ENCODE data around the gene RNH1.

DNA sequence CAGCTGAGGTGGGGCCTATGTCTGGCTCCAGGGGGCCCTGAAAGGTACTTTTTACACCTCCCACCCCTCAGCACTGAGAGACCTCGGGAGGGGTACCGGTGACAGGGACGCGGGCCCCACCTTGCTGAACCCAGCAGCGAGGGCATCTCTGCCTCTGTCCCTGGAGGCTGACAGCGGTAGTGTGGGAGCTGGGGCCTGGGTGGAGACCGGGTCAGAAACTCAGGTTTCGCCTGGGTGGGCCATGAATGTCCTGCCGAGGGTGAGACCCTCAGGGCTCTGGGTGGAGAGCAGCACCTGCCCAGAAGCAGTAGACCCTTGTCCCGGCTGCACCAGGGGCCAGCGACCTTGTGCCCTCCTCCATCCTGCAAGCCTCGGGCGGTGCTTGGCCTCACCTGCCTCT lies 34.8 kb downstream of the RNH1 start:
- TF ChIP-seq EZH2 (IDR thresholded peaks at IDR 0.05; ENCODE audit: insufficient read depth, poor library complexity, severe bottlenecking): no peak
- no peak for TF ChIP-seq EZH2phosphoT487 (IDR thresholded peaks at IDR 0.05; ENCODE audit: insufficient read depth, low read depth)
